B cell (primary cell): ENCODE data around the gene OR5C1.

Source experiments
- CTCF ChIP-seq: fragments of 200-600 bp; IDR thresholded peaks from one replicate; pipeline ENCODE4 v1.8.0; 2022; ENCODE audit warnings: antibody characterized with exemption, mild to moderate bottlenecking
- EZH2 ChIP-seq: IDR thresholded peaks from 2 replicates; pipeline ENCODE4 v1.6.1; 2012; ENCODE audit warnings: borderline replicate concordance, low read depth, mild to moderate bottlenecking, moderate library complexity, low read length; ENCODE audit not compliant: insufficient read depth, poor library complexity, severe bottlenecking

DNA sequence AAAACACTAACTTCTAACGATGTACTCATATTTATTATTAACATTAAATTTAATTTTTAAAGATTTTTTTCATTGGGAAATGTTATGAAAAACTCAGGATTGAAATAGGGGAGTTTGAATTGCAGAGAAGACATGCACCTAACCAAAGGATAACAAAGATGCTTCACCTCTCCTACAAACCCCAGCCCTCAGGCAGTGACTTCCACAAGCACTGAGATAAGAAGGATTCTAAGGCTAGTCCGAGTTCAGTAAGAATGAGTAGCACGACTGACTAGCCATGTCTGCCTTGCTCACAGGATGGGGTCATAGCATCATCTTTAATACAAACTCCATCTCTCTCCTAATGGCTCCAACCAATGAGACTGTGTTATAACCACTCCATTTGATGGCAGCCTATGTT is 7.1 kb upstream of the OR5C1 start:
- TF ChIP-seq CTCF, result no peak
- TF ChIP-seq EZH2, result no peak
